GM18498 (cell line): Measurements from ENCODE around the gene GTF2H1.
"Not testable (repeated sequence)": the region's sequence is repeated elsewhere in the genome, so short reads cannot be mapped to it uniquely, and the experiment has no call there.

Experiments used
- ATAC-seq: cut with Tn5 transposase; IDR thresholded peaks from one replicate; pipeline ENCODE4 v1.9.1; 2021; ENCODE audit warnings: mild to moderate bottlenecking, moderate library complexity; ENCODE audit not compliant: unreplicated experiment

GTF2H1 gene

GRCh38 chr11:18372201-18372600 is 49.8 kb downstream of the GTF2H1 start:
- ATAC-seq = no peak

GRCh38 chr11:18374956-18375355 is 52.6 kb downstream of the GTF2H1 start:
- ATAC-seq = no peak

GRCh38 chr11:18375941-18376340 is 53.6 kb downstream of the GTF2H1 start:
- ATAC-seq = no peak

- ATAC-seq = no peak
These were observed 56.8 kb downstream of the GTF2H1 start for GRCh38 chr11:18379201-18379600.

- ATAC-seq = peak; percentile 82
These were observed 61.2 kb downstream of the GTF2H1 start for GRCh38 chr11:18383388-18384156.

GRCh38 chr11:18384157-18384641 is 61.8 kb downstream of the GTF2H1 start:
- peak; percentile 72 for ATAC-seq

GRCh38 chr11:18390088-18390487 is 67.7 kb downstream of the GTF2H1 start:
- no peak for ATAC-seq

GRCh38 chr11:18392434-18393321 is 70.3 kb downstream of the GTF2H1 start:
- no peak for ATAC-seq

GRCh38 chr11:18393581-18394274 is 71.4 kb downstream of the GTF2H1 start:
- ATAC-seq = no peak

- ATAC-seq = peak; percentile 74
These were observed 72.0 kb downstream of the GTF2H1 start, which contains the start of gene LDHA for GRCh38 chr11:18394275-18394927. TSS of gene LDHA (plus strand) at chr11:18394563. CDS start at chr11:18396843, 2,280 bp downstream.

GRCh38 chr11:18394928-18395734 is 72.8 kb downstream of the GTF2H1 start:
- no peak for ATAC-seq

GRCh38 chr11:18395735-18396504 is 73.6 kb downstream of the GTF2H1 start:
- peak; percentile 71 for ATAC-seq

GRCh38 chr11:18397921-18398320 is 75.6 kb downstream of the GTF2H1 start:
- no peak for ATAC-seq

GRCh38 chr11:18401077-18401476 is 78.7 kb downstream of the GTF2H1 start:
- ATAC-seq = not testable (repeated sequence)

GRCh38 chr11:18404062-18404461 is 81.7 kb downstream of the GTF2H1 start:
- no peak for ATAC-seq

- not testable (repeated sequence) for ATAC-seq
These were observed 85.0 kb downstream of the GTF2H1 start for GRCh38 chr11:18407400-18407799.

- no peak for ATAC-seq
These were observed 86.4 kb downstream of the GTF2H1 start for GRCh38 chr11:18408558-18409291.

GRCh38 chr11:18416459-18416858 is 94.1 kb downstream of the GTF2H1 start:
- no peak for ATAC-seq
